Spinal cord (tissue), 10 donors: ENCODE measurements around the gene KCNJ6. TPM values are rescaled to one million over a fixed set of nuclear protein-coding genes. Genes with fewer than 3 reads are reported as not detected.
"Not testable (repeated sequence)": the region's sequence is repeated elsewhere in the genome, so short reads cannot be mapped to it uniquely, and the experiment has no call there.

Experiments used
- DNase-seq, 6 donors: peaks; one replicate each; pipeline versions ENCODE4 v3.0.0 to v3.0.0-alpha.2; 2013 to 2015; ENCODE audit warnings: low spot score in 6 of 6, low read depth in 4 of 6
- H3K27ac ChIP-seq: one replicate; pipeline ENCODE4 v1.5.1; 2013; ENCODE audit warnings: low read depth, low read length, control low read depth
- H3K27me3 ChIP-seq: one replicate; pipeline ENCODE4 v1.6.1; 2013; ENCODE audit warnings: low read length; ENCODE audit not compliant: control insufficient read depth, insufficient read depth
- H3K36me3 ChIP-seq: one replicate; pipeline ENCODE4 v1.6.1; 2013; ENCODE audit warnings: low read length; ENCODE audit not compliant: control insufficient read depth, insufficient read depth
- H3K4me1 ChIP-seq: one replicate; pipeline ENCODE4 v1.6.1; 2013; ENCODE audit warnings: low read length; ENCODE audit not compliant: control insufficient read depth, insufficient read depth
- H3K4me3 ChIP-seq: one replicate; pipeline ENCODE4 v1.5.1; 2013; ENCODE audit warnings: low read depth, low read length, control low read depth
- H3K9me3 ChIP-seq: one replicate; pipeline ENCODE4 v1.6.1; 2013; ENCODE audit warnings: low read length; ENCODE audit not compliant: control insufficient read depth, insufficient read depth
- WGBS: methylation state at CpG from one replicate; pipeline ENCODE4 v1.1.5; 2013; ENCODE audit warnings: missing lambda C conversion rate; ENCODE audit not compliant: insufficient coverage; 5-methylcytosine and 5-hydroxymethylcytosine counted together
- polyA plus RNA-seq, 2 donors: library from polyadenylated mRNA; unstranded; fragments of 120-200 nt; gene quantifications; one replicate each; pipeline ENCODE4 v1.2.1, GENCODE V29; 2013; ENCODE audit not compliant: insufficient read length in 2 of 2
- total RNA-seq, 2 donors: library from RNA; depleted of rRNA in 1 of 2; stranded (reverse); fragments of 120-200 nt in 1 of 2; fragments of >200 nt in 1 of 2; gene quantifications; one replicate each; pipeline versions ENCODE4 v1.2.3 to v1.2.4, GENCODE V29; 2013 to 2014
- donor health status: healthy.

Gene KCNJ6
- total and polyA plus RNA-seq, 4 donors = 4.1 to 8.7 (median 4.8) TPM

DNA sequence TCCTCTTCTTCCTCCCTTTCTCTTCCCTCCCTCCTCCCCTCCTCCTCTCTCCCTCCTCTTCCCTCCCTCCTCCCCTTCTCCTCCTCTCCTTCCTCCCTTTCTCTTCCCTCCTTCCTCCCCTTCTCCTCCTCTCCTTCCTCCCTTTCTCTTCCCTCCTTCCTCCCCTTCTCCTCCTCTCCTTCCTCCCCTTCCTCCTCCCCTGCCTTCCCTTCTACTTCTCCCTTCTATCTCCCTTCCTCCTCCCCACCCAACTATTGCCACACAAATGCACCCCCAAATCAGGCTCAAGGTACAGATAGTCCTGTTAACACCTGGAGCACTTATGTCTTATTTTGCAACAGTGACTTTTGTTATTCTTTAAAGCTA lies 203.7 kb downstream of the KCNJ6 start:
- peaks cover 12% of the 10 kb centered on the region for H3K4me1 ChIP-seq
- DNase-seq, H3K4me3 ChIP-seq, H3K27me3 ChIP-seq, H3K9me3 ChIP-seq, H3K27ac ChIP-seq, H3K36me3 ChIP-seq: not testable (repeated sequence)

GRCh38 chr21:37711836-37712568 lies 204.3 kb downstream of the KCNJ6 start:
- no peak overlapping the region for H3K27ac ChIP-seq
- H3K27me3 ChIP-seq = no peaks in the 10 kb centered on the region
- H3K4me3 ChIP-seq = no peak overlapping the region
- H3K36me3 ChIP-seq = peaks cover 2% of the 10 kb centered on the region
- H3K4me1 ChIP-seq = peaks cover 12% of the 10 kb centered on the region
- 67% methylated on average over 1 of the region's 3 CpGs for WGBS
- DNase-seq = peak in 5 of 6 donors; percentile 47 to 88 (median 51)
- H3K9me3 ChIP-seq = no peaks in the 10 kb centered on the region

DNA sequence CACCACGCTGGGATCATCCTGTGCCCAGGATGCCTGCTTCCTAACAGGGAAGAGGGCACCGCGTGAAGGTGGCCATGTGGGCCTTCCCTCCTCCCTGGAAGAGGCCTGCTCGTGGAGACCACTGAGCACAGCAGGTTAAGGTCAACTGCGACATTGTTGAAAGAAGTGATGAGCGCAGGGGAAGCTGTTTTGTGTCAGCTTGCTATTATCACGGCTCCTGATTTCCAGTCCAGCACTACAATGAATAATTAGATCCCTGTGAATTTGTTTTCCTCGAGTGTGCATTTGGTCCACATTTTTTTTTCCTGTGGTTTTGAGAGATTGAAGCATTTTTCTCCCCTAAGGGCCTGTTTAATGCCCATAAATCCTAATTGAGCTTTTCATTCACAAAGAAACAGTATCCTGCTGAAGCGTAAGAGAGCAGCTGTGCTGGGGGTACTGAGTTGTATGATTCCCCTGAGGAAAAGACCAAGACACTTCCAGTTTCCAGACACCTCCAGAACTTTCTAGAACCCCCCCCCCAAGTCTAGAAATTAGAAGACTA lies 204.9 kb downstream of the KCNJ6 start:
- 38% methylated on average over 4 of the region's 9 CpGs for WGBS
- H3K36me3 ChIP-seq = peaks cover 2% of the 10 kb centered on the region
- peaks cover 12% of the 10 kb centered on the region for H3K4me1 ChIP-seq
- no peak overlapping the region for H3K27ac ChIP-seq
- no peaks in the 10 kb centered on the region for H3K9me3 ChIP-seq
- no peaks in the 10 kb centered on the region for H3K27me3 ChIP-seq
- peak in 2 of 6 donors; percentile 8 to 92 for DNase-seq
- H3K4me3 ChIP-seq = no peak overlapping the region

GRCh38 chr21:37710546-37711285 lies 205.5 kb downstream of the KCNJ6 start:
- WGBS = 48% methylated on average over 16 of the region's 24 CpGs
- Histone ChIP-seq H3K27me3 (no peaks in the 10 kb centered on the region), H3K36me3 (peaks cover 2% of the 10 kb centered on the region), H3K9me3 (no peaks in the 10 kb centered on the region), H3K4me3 (no peak overlapping the region), H3K4me1 (peaks cover 12% of the 10 kb centered on the region), H3K27ac (no peak overlapping the region)
- DNase-seq = peak in 2 of 6 donors; percentile 28 to 61

GRCh38 chr21:37704751-37705150 lies 211.5 kb downstream of the KCNJ6 start:
- Histone ChIP-seq H3K27me3 (no peaks in the 10 kb centered on the region), H3K4me3 (no peak overlapping the region), H3K4me1 (peaks cover 3% of the 10 kb centered on the region), H3K36me3 (no peaks in the 10 kb centered on the region), H3K9me3 (no peaks in the 10 kb centered on the region), H3K27ac (no peak overlapping the region)
- no peak for DNase-seq
- 83% methylated on average over 2 of the region's 2 CpGs for WGBS

- H3K9me3 ChIP-seq = no peaks in the 10 kb centered on the region
Measured at GRCh38 chr21:37702241-37702640, 214.0 kb downstream of the KCNJ6 start.

GRCh38 chr21:37700641-37701202 lies 215.5 kb downstream of the KCNJ6 start:
- no peak overlapping the region for H3K27ac ChIP-seq
- H3K4me3 ChIP-seq = no peak overlapping the region
- no peaks in the 10 kb centered on the region for H3K27me3 ChIP-seq
- WGBS = 29% methylated on average over 5 of the region's 6 CpGs
- no peaks in the 10 kb centered on the region for H3K9me3 ChIP-seq
- no peaks in the 10 kb centered on the region for H3K36me3 ChIP-seq
- DNase-seq = peak in 4 of 6 donors; percentile 51 to 91 (median 72)
- peaks cover 3% of the 10 kb centered on the region for H3K4me1 ChIP-seq

More at GRCh38 chr21:37702241-37702640, 214.0 kb downstream of the KCNJ6 start:
- 98% methylated on average over 4 of the region's 7 CpGs for WGBS
- peaks cover 3% of the 10 kb centered on the region for H3K4me1 ChIP-seq
- no peak overlapping the region for H3K4me3 ChIP-seq
- DNase-seq = no peak
- H3K27ac ChIP-seq = no peak overlapping the region
- no peaks in the 10 kb centered on the region for H3K27me3 ChIP-seq
- H3K36me3 ChIP-seq = no peaks in the 10 kb centered on the region

- peak in 1 of 6 donors; percentile 23 for DNase-seq
- peaks cover 3% of the 10 kb centered on the region for H3K4me1 ChIP-seq
- no peaks in the 10 kb centered on the region for H3K9me3 ChIP-seq
- no peaks in the 10 kb centered on the region for H3K27me3 ChIP-seq
- H3K4me3 ChIP-seq = no peak overlapping the region
- no peak overlapping the region for H3K27ac ChIP-seq
- H3K36me3 ChIP-seq = no peaks in the 10 kb centered on the region
- WGBS = 68% methylated on average over 3 of the region's 5 CpGs
Measured at GRCh38 chr21:37699024-37699775, 217.1 kb downstream of the KCNJ6 start.

DNA sequence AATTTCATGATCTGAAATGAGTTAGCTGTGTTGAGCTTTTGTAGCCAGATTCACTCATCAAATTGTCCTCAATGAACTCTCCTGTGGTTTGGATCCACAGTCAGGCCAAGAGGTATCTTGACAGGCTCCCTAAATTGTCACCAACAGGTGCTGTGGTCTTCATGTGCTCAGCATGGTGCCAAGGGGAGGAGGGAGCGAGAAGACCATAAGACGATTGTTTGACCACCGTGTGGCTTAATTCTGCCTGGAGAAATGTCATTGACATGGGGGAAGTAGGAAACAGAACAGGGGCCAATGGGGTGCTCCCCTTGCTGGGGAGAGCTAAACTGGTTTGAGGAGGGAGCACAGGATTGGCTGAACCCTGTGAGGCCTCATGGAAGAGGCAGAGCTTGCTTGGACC lies 219.3 kb downstream of the KCNJ6 start:
- H3K4me1 ChIP-seq = peaks cover 3% of the 10 kb centered on the region
- 92% methylated on average over 3 of the region's 3 CpGs for WGBS
- no peaks in the 10 kb centered on the region for H3K36me3 ChIP-seq
- H3K9me3 ChIP-seq = no peaks in the 10 kb centered on the region
- H3K4me3 ChIP-seq = no peak overlapping the region
- H3K27me3 ChIP-seq = no peaks in the 10 kb centered on the region
- H3K27ac ChIP-seq = no peak overlapping the region
- DNase-seq = no peak
